SKM-1 treated with dmso at 0.1 percent for 144 hours (cell line): ENCODE data around the gene OR4K5.
"Not testable (repeated sequence)": the region's sequence is repeated elsewhere in the genome, so short reads cannot be mapped to it uniquely, and the experiment has no call there.

Source experiments
- DNase-seq: peaks from one replicate; lab custom pipeline; 2025; ENCODE audit not compliant: unreplicated experiment; lab: John Stamatoyannopoulos, UW

Gene OR4K5

GRCh38 chr14:19920021-19920657 is at the start of gene OR4K5:
Gene OR4K5, plus strand, starts transcription at chr14:19920607. Its CDS starts 0 bp downstream, at chr14:19920607.
- no peak for DNase-seq

- no peak for DNase-seq
These were observed 47.2 kb upstream of the OR4K5 start for GRCh38 chr14:19873178-19873577.

- DNase-seq = no peak
These were observed 45.6 kb upstream of the OR4K5 start, which contains the start of gene OR4K2 for GRCh38 chr14:19874842-19875241. Gene OR4K2, plus strand, starts transcription at chr14:19875142. Its CDS starts 1,126 bp downstream, at chr14:19876268.

- peak; percentile 2 for DNase-seq
These were observed 42.3 kb upstream of the OR4K5 start for GRCh38 chr14:19878029-19878642.

GRCh38 chr14:19895282-19895681 is 25.1 kb upstream of the OR4K5 start:
- no peak for DNase-seq

- DNase-seq = no peak
These were observed 19.4 kb upstream of the OR4K5 start for GRCh38 chr14:19900999-19901398.

- DNase-seq = peak; percentile 2
These were observed 18.0 kb upstream of the OR4K5 start for GRCh38 chr14:19902409-19902808.

- DNase-seq = no peak
These were observed 13.7 kb upstream of the OR4K5 start for GRCh38 chr14:19906665-19907064.

GRCh38 chr14:19911114-19911513 is 9.3 kb upstream of the OR4K5 start:
- DNase-seq = no peak

GRCh38 chr14:19917243-19917642 is 3.2 kb upstream of the OR4K5 start:
- no peak for DNase-seq

GRCh38 chr14:19917955-19918518 is 2.4 kb upstream of the OR4K5 start:
- DNase-seq = no peak

- DNase-seq = no peak
These were observed 1.7 kb upstream of the OR4K5 start for GRCh38 chr14:19918553-19919264.

- DNase-seq = no peak
These were observed 10.2 kb downstream of the OR4K5 start, which contains the start of gene OR4K1 for GRCh38 chr14:19930617-19931016. Gene OR4K1, plus strand, starts transcription at chr14:19930917. Its CDS starts 4,750 bp downstream, at chr14:19935667.

- no peak for DNase-seq
These were observed 21.3 kb downstream of the OR4K5 start for GRCh38 chr14:19941668-19942067.

- no peak for DNase-seq
These were observed 27.1 kb downstream of the OR4K5 start for GRCh38 chr14:19947413-19948090.

GRCh38 chr14:19949218-19949617 is 28.8 kb downstream of the OR4K5 start:
- no peak for DNase-seq

GRCh38 chr14:19969735-19970134 is 49.3 kb downstream of the OR4K5 start:
- DNase-seq = not testable (repeated sequence)
